Chondrocyte (in vitro differentiated cells): Measurements from ENCODE around the gene PUS7L. TPM values are rescaled to one million over a fixed set of nuclear protein-coding genes. Genes with fewer than 3 reads are reported as not detected.
"Not testable (repeated sequence)": the region's sequence is repeated elsewhere in the genome, so short reads cannot be mapped to it uniquely, and the experiment has no call there.

Experiments
- DNase-seq: peaks from one replicate; pipeline ENCODE4 v3.0.0; 2021; ENCODE audit warnings: mixed read lengths, low spot score
- H3K27ac Mint-ChIP-seq: one replicate; pipeline ENCODE4 v1.8.0; 2021; ENCODE audit warnings: mild to moderate bottlenecking, moderate library complexity, mixed read lengths; ENCODE audit not compliant: unreplicated experiment
- H3K27me3 Mint-ChIP-seq: 2 replicates; pipeline ENCODE4 v1.8.0; 2021; ENCODE audit warnings: low read depth, mixed read lengths
- H3K36me3 Mint-ChIP-seq: 2 replicates; pipeline ENCODE4 v1.8.0; 2021; ENCODE audit warnings: low read depth, mixed read lengths
- H3K4me1 Mint-ChIP-seq: 2 replicates; pipeline ENCODE4 v1.8.0; 2021; ENCODE audit warnings: low read depth, mild to moderate bottlenecking, mixed read lengths
- H3K4me3 Mint-ChIP-seq: one replicate; pipeline ENCODE4 v1.8.0; 2021; ENCODE audit warnings: mild to moderate bottlenecking, moderate library complexity, mixed read lengths; ENCODE audit not compliant: unreplicated experiment
- H3K9me3 Mint-ChIP-seq: 2 replicates; pipeline ENCODE4 v1.8.0; 2021; ENCODE audit warnings: low read depth, mixed read lengths
- CTCF ChIP-seq: fragments of 200-600 bp; sonication (generic); IDR thresholded peaks from 2 replicates; pipeline ENCODE4 v1.5.0; 2021; ENCODE audit warnings: antibody characterized with exemption, mild to moderate bottlenecking, moderate library complexity
- total RNA-seq: library from RNA; stranded (reverse); gene quantifications from 3 replicates; pipeline ENCODE4 v1.2.1, GENCODE V29; 2021

Gene PUS7L
- total RNA-seq, 1 donor from 2014 or later = 6.9 TPM

GRCh38 chr12:43694879-43695278, 63.7 kb downstream of the PUS7L start:
- Mint-ChIP-seq H3K27me3 (no peaks in the 10 kb centered on the region), H3K36me3 (no peaks in the 10 kb centered on the region), H3K4me1 (peaks cover 8% of the 10 kb centered on the region), H3K4me3 (no peak overlapping the region), H3K27ac (no peak overlapping the region), H3K9me3 (peaks cover 6% of the 10 kb centered on the region)
- DNase-seq = no peak
- no peak for TF ChIP-seq CTCF

GRCh38 chr12:43692064-43692463, 66.5 kb downstream of the PUS7L start:
- no peak for TF ChIP-seq CTCF
- no peak for DNase-seq
- Mint-ChIP-seq H3K4me1 (peaks cover 5% of the 10 kb centered on the region), H3K27ac (no peak overlapping the region), H3K9me3 (peaks cover 3% of the 10 kb centered on the region), H3K36me3 (no peaks in the 10 kb centered on the region), H3K4me3 (no peak overlapping the region), H3K27me3 (peaks cover 1% of the 10 kb centered on the region)

GRCh38 chr12:43685491-43685890, 73.1 kb downstream of the PUS7L start:
- not testable (repeated sequence) for H3K4me1 Mint-ChIP-seq, H3K27me3 Mint-ChIP-seq, H3K27ac Mint-ChIP-seq, DNase-seq, H3K4me3 Mint-ChIP-seq, H3K36me3 Mint-ChIP-seq, H3K9me3 Mint-ChIP-seq

GRCh38 chr12:43676183-43676813, 82.3 kb downstream of the PUS7L start:
- TF ChIP-seq CTCF = peak; percentile 69
- Mint-ChIP-seq H3K27ac (no peak overlapping the region), H3K9me3 (peaks cover 24% of the 10 kb centered on the region), H3K4me1 (no peaks in the 10 kb centered on the region), H3K4me3 (no peak overlapping the region), H3K36me3 (peaks cover 3% of the 10 kb centered on the region), H3K27me3 (no peaks in the 10 kb centered on the region)
- DNase-seq = no peak

GRCh38 chr12:43675048-43675904, 83.3 kb downstream of the PUS7L start:
- H3K27ac Mint-ChIP-seq = no peak overlapping the region
- DNase-seq = no peak

More at GRCh38 chr12:43675048-43675904, 83.3 kb downstream of the PUS7L start:
- Mint-ChIP-seq H3K27me3 (no peaks in the 10 kb centered on the region), H3K4me1 (no peaks in the 10 kb centered on the region), H3K4me3 (no peak overlapping the region), H3K9me3 (peaks cover 24% of the 10 kb centered on the region), H3K36me3 (peaks cover 3% of the 10 kb centered on the region)
- no peak for TF ChIP-seq CTCF
